Gastroesophageal sphincter (tissue), 3 donors: ENCODE results near the gene CLDN1.

Experiments
- EP300 ChIP-seq: sonication (generic); formaldehyde crosslinking; IDR thresholded peaks from one replicate; pipeline ENCODE4 v1.6.1; 2017; ENCODE audit warnings: antibody characterized with exemption, mild to moderate bottlenecking
- POLR2A ChIP-seq, 2 donors: fragments of 450-650 bp; IDR thresholded peaks; one replicate each; pipeline ENCODE4 v1.6.1; 2017; ENCODE audit warnings: antibody characterized with exemption in 2 of 2, mild to moderate bottlenecking in 2 of 2, moderate library complexity in 1 of 2
- POLR2AphosphoS5 ChIP-seq: sonication (generic); formaldehyde crosslinking; IDR thresholded peaks from one replicate; pipeline ENCODE4 v1.6.1; 2017; ENCODE audit warnings: antibody characterized with exemption
- TF ChIP-seq, protein P1 (sequence below), 4 experiments: fragments of 200-600 bp in 2 of 4; fragments of 450-650 bp in 2 of 4; sonication (generic) in 1 of 4; IDR thresholded peaks; one replicate each; pipeline ENCODE4 v1.5.1; 2017 to 2019; ENCODE audit warnings: antibody characterized with exemption in 4 of 4, mild to moderate bottlenecking in 2 of 4, moderate library complexity in 2 of 4

GRCh38 chr3:190330936-190331734 lies 8.9 kb upstream of the CLDN1 start:
- TF ChIP-seq POLR2A (IDR thresholded peaks at IDR 0.05) (no peak), EP300 (no peak), POLR2AphosphoS5 (no peak)
- TF ChIP-seq, protein P1, sequence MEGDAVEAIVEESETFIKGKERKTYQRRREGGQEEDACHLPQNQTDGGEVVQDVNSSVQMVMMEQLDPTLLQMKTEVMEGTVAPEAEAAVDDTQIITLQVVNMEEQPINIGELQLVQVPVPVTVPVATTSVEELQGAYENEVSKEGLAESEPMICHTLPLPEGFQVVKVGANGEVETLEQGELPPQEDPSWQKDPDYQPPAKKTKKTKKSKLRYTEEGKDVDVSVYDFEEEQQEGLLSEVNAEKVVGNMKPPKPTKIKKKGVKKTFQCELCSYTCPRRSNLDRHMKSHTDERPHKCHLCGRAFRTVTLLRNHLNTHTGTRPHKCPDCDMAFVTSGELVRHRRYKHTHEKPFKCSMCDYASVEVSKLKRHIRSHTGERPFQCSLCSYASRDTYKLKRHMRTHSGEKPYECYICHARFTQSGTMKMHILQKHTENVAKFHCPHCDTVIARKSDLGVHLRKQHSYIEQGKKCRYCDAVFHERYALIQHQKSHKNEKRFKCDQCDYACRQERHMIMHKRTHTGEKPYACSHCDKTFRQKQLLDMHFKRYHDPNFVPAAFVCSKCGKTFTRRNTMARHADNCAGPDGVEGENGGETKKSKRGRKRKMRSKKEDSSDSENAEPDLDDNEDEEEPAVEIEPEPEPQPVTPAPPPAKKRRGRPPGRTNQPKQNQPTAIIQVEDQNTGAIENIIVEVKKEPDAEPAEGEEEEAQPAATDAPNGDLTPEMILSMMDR (IDR thresholded peaks at IDR 0.05): no peak
